GM12878 (cell line): Measurements from ENCODE around the gene CPSF4L.

Source experiments
- CREM ChIP-seq: IDR thresholded peaks from 2 replicates; pipeline ENCODE4 v1.6.1; 2014; ENCODE audit warnings: antibody characterized with exemption, low read depth
- NFYA ChIP-seq: IDR thresholded peaks from 2 replicates; pipeline ENCODE4 v1.6.1; 2011; ENCODE audit warnings: low read depth, mild to moderate bottlenecking, low read length, improper control_type of control experiment, borderline replicate concordance
- POLR2A ChIP-seq: IDR thresholded peaks from 2 replicates; pipeline ENCODE4 v1.6.1; 2011; ENCODE audit warnings: low read depth, mild to moderate bottlenecking, low read length
- POLR2AphosphoS5 ChIP-seq: IDR thresholded peaks from 2 replicates; pipeline ENCODE4 v1.6.1; 2011; ENCODE audit warnings: mild to moderate bottlenecking, low read length, inconsistent platforms
- RFX5 ChIP-seq: IDR thresholded peaks from 2 replicates; pipeline ENCODE4 v1.6.1; 2011; ENCODE audit warnings: low read depth, low read length, improper control_type of control experiment
- SPI1 ChIP-seq: IDR thresholded peaks from 2 replicates; pipeline ENCODE4 v1.6.1; 2011; ENCODE audit warnings: low read depth, mild to moderate bottlenecking, low read length, moderate library complexity, borderline replicate concordance; ENCODE audit not compliant: insufficient read depth
- ZNF274 ChIP-seq: IDR thresholded peaks from one replicate; pipeline ENCODE4 v1.8.0; 2011; ENCODE audit not compliant: insufficient read length, insufficient read depth
- TF ChIP-seq, protein P1 (sequence below), 3 experiments: IDR thresholded peaks in 2 of 3; conservative IDR thresholded peaks in 1 of 3; 2 replicates each; pipeline ENCODE4 v1.5.1; 2011; ENCODE audit warnings: low read depth in 3 of 3, low read length in 3 of 3, mild to moderate bottlenecking in 3 of 3, control low read depth in 2 of 3, moderate library complexity in 2 of 3, inconsistent platforms in 1 of 3, mixed read lengths in 1 of 3; ENCODE audit not compliant: control insufficient read depth in 2 of 3, insufficient read depth in 1 of 3; ENCODE audit errors: extremely low read depth in 1 of 3

DNA sequence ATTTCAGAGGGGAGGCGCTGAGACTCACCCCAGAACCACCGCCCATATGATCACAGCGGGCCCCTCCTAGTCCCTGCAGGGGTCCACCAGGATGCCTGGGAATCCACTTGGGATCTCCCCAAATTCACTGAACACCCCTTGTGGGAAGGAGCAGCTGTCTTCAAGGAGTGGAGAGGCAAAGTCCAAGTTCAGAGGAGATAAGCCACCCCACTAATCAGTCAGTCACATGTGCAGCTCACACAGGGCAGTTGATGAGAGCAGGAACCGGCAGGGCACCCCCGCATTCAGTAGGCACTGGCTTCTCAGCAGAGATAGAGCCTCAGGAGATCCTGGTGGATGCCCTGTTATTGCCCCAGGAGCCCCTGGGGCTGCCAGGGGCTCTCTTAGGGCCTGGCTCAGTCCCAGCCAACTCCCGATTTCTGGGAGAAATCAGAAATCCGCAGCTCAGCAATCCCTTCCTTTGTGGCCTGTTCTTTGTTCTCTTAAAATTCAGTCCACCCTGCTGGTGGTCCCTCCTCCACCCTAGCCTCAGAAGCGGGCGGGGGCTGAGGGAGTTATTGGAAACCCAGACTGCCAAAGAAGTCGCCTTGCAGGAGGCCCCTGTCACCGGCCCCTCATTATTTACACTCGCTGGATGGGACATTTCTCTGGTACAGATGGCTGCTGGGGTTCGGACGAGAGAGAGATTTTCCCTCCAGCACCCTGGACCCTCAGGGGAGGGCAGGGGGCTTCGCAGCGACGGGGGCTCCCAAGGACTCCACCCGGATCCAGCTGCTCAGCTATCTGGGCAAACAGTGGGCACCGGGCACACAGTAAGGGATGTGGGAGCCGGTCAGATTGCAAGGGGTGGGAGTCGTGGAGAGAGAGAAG is 48.3 kb upstream of the CPSF4L start:
- TF ChIP-seq NFYA (no peak), ZNF274 (no peak), RFX5 (no peak), SPI1 (no peak), POLR2A (no peak), CREM (no peak), POLR2AphosphoS5 (no peak)
- TF ChIP-seq, protein P1, sequence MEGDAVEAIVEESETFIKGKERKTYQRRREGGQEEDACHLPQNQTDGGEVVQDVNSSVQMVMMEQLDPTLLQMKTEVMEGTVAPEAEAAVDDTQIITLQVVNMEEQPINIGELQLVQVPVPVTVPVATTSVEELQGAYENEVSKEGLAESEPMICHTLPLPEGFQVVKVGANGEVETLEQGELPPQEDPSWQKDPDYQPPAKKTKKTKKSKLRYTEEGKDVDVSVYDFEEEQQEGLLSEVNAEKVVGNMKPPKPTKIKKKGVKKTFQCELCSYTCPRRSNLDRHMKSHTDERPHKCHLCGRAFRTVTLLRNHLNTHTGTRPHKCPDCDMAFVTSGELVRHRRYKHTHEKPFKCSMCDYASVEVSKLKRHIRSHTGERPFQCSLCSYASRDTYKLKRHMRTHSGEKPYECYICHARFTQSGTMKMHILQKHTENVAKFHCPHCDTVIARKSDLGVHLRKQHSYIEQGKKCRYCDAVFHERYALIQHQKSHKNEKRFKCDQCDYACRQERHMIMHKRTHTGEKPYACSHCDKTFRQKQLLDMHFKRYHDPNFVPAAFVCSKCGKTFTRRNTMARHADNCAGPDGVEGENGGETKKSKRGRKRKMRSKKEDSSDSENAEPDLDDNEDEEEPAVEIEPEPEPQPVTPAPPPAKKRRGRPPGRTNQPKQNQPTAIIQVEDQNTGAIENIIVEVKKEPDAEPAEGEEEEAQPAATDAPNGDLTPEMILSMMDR (IDR thresholded peaks at IDR 0.05 in 2 of 3, conservative IDR thresholded peaks at IDR 0.05 in 1 of 3; ENCODE audit: control insufficient read depth in 2 of 3, extremely low read depth in 1 of 3, insufficient read depth in 1 of 3, low read depth in 3 of 3, low read length in 3 of 3), result no peak
